C4-2B (cell line): ENCODE measurements around the gene PRADC1.

Experiments
- CTCF ChIP-seq: fragments of 450-650 bp; conservative IDR thresholded peaks from 2 replicates; pipeline ENCODE4 v1.5.1; 2017; ENCODE audit warnings: mild to moderate bottlenecking
- ZFX ChIP-seq: fragments of 450-650 bp; IDR thresholded peaks from 2 replicates; pipeline ENCODE4 v1.6.1; 2017

- TF ChIP-seq CTCF, result peak; percentile 50
- peak; percentile 94 for TF ChIP-seq ZFX
Observed at GRCh38 chr2:73268830-73269685, 36.0 kb upstream of the PRADC1 start.
